Muscle of leg (tissue), 11 donors: ENCODE data around the gene CX3CR1. TPM values are rescaled to one million over a fixed set of nuclear protein-coding genes. Genes with fewer than 3 reads are reported as not detected.
"Not testable (repeated sequence)": the region's sequence is repeated elsewhere in the genome, so short reads cannot be mapped to it uniquely, and the experiment has no call there.

Experiments
- DNase-seq: peaks from one replicate; pipeline ENCODE4 v3.0.0; 2013
- H3K27ac ChIP-seq: one replicate; pipeline ENCODE4 v1.5.1; 2013; ENCODE audit warnings: mild to moderate bottlenecking, low read length, control low read depth
- H3K27me3 ChIP-seq: one replicate; pipeline ENCODE4 v1.6.1; 2013; ENCODE audit warnings: low read length; ENCODE audit not compliant: control insufficient read depth, insufficient read depth
- H3K36me3 ChIP-seq: one replicate; pipeline ENCODE4 v1.6.1; 2013; ENCODE audit warnings: low read length; ENCODE audit not compliant: control insufficient read depth, insufficient read depth
- H3K4me1 ChIP-seq: one replicate; pipeline ENCODE4 v1.6.1; 2013; ENCODE audit warnings: low read length; ENCODE audit not compliant: control insufficient read depth, insufficient read depth
- H3K4me3 ChIP-seq: one replicate; pipeline ENCODE4 v1.5.1; 2013; ENCODE audit warnings: low read length, control low read depth
- H3K9me3 ChIP-seq: replicated peaks from 2 replicates; pipeline ENCODE4 v1.6.1; 2013; ENCODE audit warnings: low read depth, low read length; ENCODE audit not compliant: control insufficient read depth
- WGBS: methylation state at CpG from one replicate; pipeline ENCODE4 v1.1.5; 2013; ENCODE audit warnings: missing lambda C conversion rate; ENCODE audit not compliant: insufficient coverage; 5-methylcytosine and 5-hydroxymethylcytosine counted together
- polyA plus RNA-seq, 8 donors: library from polyadenylated mRNA; unstranded; fragments of 120-200 nt; gene quantifications; one replicate each; pipeline versions ENCODE4 v1.2.1 to v1.2.3, GENCODE V29; 2013; ENCODE audit warnings: inconsistent platforms in 1 of 8, low replicate concordance in 1 of 8; ENCODE audit not compliant: insufficient read length in 8 of 8, insufficient read depth in 1 of 8
- total RNA-seq: library from RNA; stranded (reverse); fragments of 120-200 nt; gene quantifications from one replicate; pipeline ENCODE4 v1.2.4, GENCODE V29; 2013

The CX3CR1 gene
- total and polyA plus RNA-seq, 9 donors = 1.5 to 5.7 (median 3.9) TPM

GRCh38 chr3:39227596-39227995 is 52.2 kb downstream of the CX3CR1 start:
- not testable (repeated sequence) for H3K27ac ChIP-seq, DNase-seq, H3K36me3 ChIP-seq, H3K4me1 ChIP-seq, H3K4me3 ChIP-seq, H3K27me3 ChIP-seq, H3K9me3 ChIP-seq
- WGBS = no CpG with 5 or more reads among the region's 32 CpGs

- no peaks in the 10 kb centered on the region for H3K4me1 ChIP-seq
- no peak overlapping the region for H3K4me3 ChIP-seq
- H3K27ac ChIP-seq = no peak overlapping the region
- H3K27me3 ChIP-seq = no peaks in the 10 kb centered on the region
- DNase-seq = no peak
- no CpG with 5 or more reads among the region's 3 CpGs for WGBS
- no peaks in the 10 kb centered on the region for H3K9me3 ChIP-seq
- no peaks in the 10 kb centered on the region for H3K36me3 ChIP-seq
Observed at GRCh38 chr3:39226106-39226741, 53.6 kb downstream of the CX3CR1 start.

GRCh38 chr3:39224288-39224687 is 55.5 kb downstream of the CX3CR1 start:
- Histone ChIP-seq H3K4me3 (no peak overlapping the region), H3K27me3 (no peaks in the 10 kb centered on the region), H3K9me3 (no peaks in the 10 kb centered on the region), H3K36me3 (no peaks in the 10 kb centered on the region), H3K27ac (no peak overlapping the region), H3K4me1 (no peaks in the 10 kb centered on the region)
- DNase-seq = no peak
- WGBS = 60% methylated on average over 1 of the region's 2 CpGs

DNA sequence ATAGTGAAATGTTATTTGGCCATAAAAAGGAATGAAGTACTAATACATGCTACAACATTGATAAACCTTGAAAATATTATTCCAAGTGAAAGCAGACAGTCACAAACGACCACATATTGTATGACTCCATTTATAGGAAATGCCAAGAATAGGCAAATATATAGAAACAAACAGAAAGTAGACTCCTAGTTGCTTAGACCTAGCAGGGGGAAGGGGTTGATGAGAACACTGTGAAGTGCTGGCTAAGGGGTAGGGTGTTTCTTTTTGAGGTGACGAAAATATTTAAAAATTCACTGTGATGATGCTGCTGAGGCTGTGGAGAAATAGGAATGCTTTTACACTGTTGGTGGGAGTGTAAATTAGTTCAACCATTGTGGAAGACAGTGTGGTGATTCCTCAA is 56.9 kb downstream of the CX3CR1 start:
- H3K27ac ChIP-seq = no peak overlapping the region
- H3K4me1 ChIP-seq = no peaks in the 10 kb centered on the region
- H3K27me3 ChIP-seq = no peaks in the 10 kb centered on the region
- no peaks in the 10 kb centered on the region for H3K36me3 ChIP-seq
- DNase-seq = no peak
- no peak overlapping the region for H3K4me3 ChIP-seq
- no peaks in the 10 kb centered on the region for H3K9me3 ChIP-seq
- 100% methylated on average over 1 of the region's 2 CpGs for WGBS

- DNase-seq = no peak
- WGBS = no CpG with 5 or more reads among the region's 1 CpG
Observed at GRCh38 chr3:39222462-39222861, 57.4 kb downstream of the CX3CR1 start.

DNA sequence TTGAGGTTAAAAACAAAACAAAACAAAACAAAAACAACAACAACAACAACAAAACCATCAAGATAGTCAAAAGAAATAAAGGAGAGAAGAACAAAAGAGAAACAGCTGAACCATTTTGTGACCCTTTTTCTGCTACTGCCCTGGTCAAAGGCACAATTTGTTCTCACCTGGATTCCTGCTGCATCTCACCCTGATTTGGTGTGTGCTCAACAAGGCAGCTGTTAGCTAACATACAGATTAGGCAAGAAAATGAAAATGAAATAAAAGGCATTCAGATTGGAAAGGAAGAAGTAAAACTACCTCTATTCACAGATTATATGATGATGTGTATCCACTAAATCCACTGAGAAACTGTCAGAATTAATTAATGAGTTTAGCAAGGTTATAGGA is 58.7 kb downstream of the CX3CR1 start:
- H3K4me3 ChIP-seq = no peak overlapping the region
- DNase-seq = no peak
- H3K4me1 ChIP-seq = no peaks in the 10 kb centered on the region
- no peaks in the 10 kb centered on the region for H3K27me3 ChIP-seq
- no peaks in the 10 kb centered on the region for H3K36me3 ChIP-seq
- no peak overlapping the region for H3K27ac ChIP-seq
- H3K9me3 ChIP-seq = no peaks in the 10 kb centered on the region

More at GRCh38 chr3:39222462-39222861, 57.4 kb downstream of the CX3CR1 start:
- H3K27me3 ChIP-seq = no peaks in the 10 kb centered on the region
- no peak overlapping the region for H3K27ac ChIP-seq
- H3K9me3 ChIP-seq = no peaks in the 10 kb centered on the region
- H3K4me3 ChIP-seq = no peak overlapping the region
- H3K36me3 ChIP-seq = no peaks in the 10 kb centered on the region
- H3K4me1 ChIP-seq = no peaks in the 10 kb centered on the region

- Histone ChIP-seq H3K27ac (peak overlapping the region; percentile 17), H3K9me3 (no peaks in the 10 kb centered on the region), H3K4me1 (no peaks in the 10 kb centered on the region), H3K4me3 (no peak overlapping the region), H3K27me3 (no peaks in the 10 kb centered on the region), H3K36me3 (no peaks in the 10 kb centered on the region)
- peak; percentile 72 for DNase-seq
- WGBS = 89% methylated on average over 3 of the region's 6 CpGs
Observed at GRCh38 chr3:39220407-39221140, 59.3 kb downstream of the CX3CR1 start.

DNA sequence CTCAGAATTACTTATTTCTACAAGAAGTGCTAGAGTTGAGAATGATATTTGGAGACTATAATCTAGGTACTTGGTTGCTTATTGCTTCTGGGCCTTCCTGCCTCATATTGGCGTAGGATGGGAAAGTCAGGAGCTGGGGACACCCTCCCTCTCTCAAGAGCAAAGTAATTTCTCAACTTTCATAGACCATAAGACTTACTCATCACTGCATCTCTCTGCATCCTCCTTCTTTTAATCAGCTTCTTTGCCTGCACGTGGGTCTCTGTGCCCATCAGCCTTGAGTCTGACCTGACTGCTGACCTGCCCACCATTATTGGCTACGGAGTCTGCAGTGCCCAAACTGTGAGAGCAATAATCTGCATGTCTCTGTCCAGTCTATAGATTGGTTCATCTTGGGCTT is 60.1 kb downstream of the CX3CR1 start:
- no peaks in the 10 kb centered on the region for H3K4me1 ChIP-seq
- no peak overlapping the region for H3K4me3 ChIP-seq
- DNase-seq = no peak
- no peaks in the 10 kb centered on the region for H3K9me3 ChIP-seq
- H3K27me3 ChIP-seq = no peaks in the 10 kb centered on the region
- no peaks in the 10 kb centered on the region for H3K36me3 ChIP-seq
- 100% methylated on average over 1 of the region's 3 CpGs for WGBS
- no peak overlapping the region for H3K27ac ChIP-seq

DNA sequence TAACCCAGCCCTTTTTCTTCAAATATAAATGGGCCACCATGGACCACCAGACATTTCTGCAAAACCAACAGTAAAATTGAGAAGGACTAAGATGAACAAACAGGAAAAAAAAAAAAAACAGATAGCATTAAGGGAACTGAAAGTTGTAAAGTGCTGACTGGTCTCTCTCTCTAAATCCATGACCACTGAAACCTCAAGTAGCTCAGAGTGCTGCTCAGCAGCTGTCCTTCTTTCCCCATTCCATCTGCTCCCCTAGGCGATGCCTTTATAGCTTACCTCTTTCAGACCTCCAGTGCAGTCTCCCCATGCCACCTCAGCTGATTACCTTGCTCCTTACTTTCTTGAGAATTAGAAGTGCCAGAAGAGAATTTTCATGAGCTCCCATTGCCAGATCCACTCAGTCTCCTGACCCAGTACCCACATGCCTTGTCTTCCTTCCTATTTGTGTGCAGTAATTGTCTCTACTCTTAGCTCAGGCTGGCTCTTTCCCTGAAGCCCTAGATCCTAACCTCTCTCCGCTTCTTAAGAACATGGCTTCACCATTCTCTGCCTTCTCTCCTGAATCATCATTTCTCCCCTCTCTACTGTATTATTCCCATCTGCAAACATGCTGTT is 63.6 kb downstream of the CX3CR1 start:
- Histone ChIP-seq H3K27me3 (no peaks in the 10 kb centered on the region), H3K9me3 (no peaks in the 10 kb centered on the region), H3K36me3 (no peaks in the 10 kb centered on the region), H3K4me1 (no peaks in the 10 kb centered on the region), H3K27ac (peak overlapping the region; percentile 35), H3K4me3 (no peak overlapping the region)
- DNase-seq = peak; percentile 62
- WGBS = 72% methylated on average over 2 of the region's 2 CpGs

DNA sequence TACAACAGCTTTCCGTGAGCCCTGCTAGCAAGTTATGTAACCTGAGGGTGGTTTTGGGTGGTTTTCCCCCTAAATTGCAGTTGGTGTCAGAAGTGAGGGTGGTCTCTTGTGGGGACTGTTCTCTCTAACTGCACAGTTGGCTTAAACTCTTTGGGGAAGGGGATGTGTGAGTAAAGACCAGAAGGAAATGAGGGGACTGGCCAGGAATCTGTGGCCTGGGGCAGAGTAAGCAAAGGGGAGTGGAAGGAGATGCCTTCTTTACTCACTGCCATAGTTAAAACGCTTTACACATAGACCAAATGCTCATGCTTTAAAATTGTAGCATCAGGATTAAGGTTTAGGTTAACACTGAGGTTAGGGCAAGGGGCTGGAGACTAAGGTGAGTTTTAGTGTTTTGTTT is 66.2 kb downstream of the CX3CR1 start:
- Histone ChIP-seq H3K9me3 (no peaks in the 10 kb centered on the region), H3K4me1 (no peaks in the 10 kb centered on the region), H3K27ac (no peak overlapping the region), H3K4me3 (no peak overlapping the region), H3K27me3 (no peaks in the 10 kb centered on the region), H3K36me3 (no peaks in the 10 kb centered on the region)
- no peak for DNase-seq
- whole genome bisulfite sequencing = no CpG with 5 or more reads among the region's 2 CpGs
